GM18502 (cell line): Measurements from ENCODE around the gene PEPD.

ENCODE experiments used
- ATAC-seq: cut with Tn5 transposase; IDR thresholded peaks from one replicate; pipeline ENCODE4 v1.9.1; 2021; ENCODE audit warnings: mild to moderate bottlenecking; ENCODE audit not compliant: unreplicated experiment, poor library complexity

The PEPD gene

DNA sequence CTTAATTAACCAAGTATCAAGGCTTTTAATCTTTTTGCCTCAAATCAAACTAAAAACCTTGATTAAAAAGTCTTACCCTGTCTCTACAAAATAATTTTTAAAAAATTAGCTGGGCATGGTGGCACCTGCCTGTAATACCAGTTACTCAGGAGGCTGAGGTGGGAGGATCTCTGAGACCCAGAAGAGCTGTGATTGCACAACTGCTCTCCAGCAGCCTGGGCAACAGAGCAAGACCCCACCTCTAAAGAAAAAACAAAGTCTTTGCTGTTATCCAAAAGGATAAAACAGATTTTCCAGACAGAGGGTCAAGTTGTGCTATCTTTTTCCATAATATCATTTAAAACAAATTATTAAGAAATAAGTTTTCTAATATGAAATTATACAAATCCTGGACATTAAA is 174.9 kb downstream of the PEPD start:
- ATAC-seq, result no peak

DNA sequence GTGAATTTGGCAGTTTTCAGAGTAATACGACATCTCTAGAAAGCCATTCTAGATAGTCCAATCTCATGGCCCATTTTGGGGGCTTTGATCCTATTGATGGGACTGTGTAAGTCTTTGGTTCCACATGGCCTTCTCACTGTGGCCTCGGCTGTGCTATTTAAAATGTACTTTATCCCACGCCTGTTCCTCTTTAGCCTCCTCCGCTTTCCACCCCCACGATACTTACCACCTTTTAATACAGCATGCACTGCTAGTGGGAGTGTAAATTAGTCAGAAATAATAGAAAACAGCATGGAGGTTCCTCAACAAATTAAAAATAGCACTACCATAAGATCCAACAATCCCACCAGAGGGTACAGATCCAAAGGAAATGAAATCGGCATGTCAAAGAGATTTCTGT is 176.4 kb downstream of the PEPD start:
- ATAC-seq, result no peak

DNA sequence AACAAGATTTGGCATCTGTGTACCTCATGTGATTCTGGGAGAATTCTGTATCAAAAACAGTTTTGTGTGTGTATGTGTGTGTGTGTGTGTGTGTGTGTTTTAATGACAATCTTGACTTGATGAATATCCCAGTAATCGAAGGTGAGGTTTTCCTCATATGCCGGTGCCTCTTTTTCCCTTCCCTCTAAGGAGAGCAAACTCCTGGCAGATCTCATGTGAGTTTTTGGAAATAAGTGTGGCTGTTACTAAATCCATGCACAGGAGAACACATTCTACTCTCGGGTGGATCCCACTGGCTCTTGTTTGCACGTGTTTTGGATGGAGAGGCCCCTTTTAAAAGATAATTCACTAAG is 177.0 kb downstream of the PEPD start:
- ATAC-seq, result no peak

DNA sequence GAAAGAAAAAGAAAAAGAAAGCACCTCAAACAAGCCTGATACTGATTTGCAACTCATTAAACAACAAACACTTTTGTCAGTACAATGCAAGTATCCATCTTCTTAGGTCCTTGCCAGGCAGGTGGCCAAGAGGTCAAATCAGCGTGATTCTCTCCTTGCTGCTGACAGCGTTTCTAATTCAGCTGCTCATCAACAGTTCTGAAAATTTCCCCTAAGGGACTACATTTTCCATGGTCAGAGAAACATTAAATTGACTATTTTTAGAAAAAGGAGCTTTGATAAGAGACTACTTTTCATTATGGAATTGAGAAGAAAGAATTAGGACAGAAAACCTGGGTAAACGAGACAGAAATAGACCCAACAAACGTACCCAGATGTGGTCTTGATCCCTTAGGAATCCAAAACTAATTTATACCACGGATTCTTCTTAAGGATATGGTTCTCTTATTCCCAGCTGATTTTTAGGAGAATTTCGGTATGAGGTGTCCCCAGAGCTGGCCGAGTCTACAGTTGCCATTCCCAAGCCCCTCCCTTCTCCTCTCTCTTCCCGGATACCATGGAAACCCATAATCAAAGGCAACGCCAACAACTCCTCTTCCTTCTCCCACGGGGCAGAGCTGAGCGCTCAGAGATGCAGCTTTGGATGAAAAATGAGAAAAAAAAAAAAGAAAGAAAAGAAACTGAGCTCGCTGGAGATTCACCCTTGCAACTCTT is 177.6 kb downstream of the PEPD start:
- ATAC-seq, result no peak

DNA sequence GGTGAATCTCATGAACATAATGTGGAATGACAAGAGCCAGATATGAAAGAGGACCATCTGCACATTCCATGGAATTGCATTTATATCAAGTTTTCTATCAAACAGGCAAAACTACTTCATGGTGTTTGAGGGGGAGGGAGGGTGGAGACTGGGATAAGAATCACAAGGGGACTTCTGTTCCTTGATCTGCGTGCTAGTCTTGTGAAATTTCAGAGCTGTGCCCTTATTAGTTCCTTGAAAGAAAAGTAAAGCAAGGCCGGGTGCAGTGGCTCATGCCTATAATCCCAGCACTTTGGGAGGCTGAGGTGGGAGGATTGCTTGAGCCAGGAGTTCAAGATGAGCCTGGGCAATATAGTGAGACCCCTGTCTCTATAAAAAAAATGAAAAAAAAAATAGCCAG is 178.3 kb downstream of the PEPD start:
- no peak for ATAC-seq

DNA sequence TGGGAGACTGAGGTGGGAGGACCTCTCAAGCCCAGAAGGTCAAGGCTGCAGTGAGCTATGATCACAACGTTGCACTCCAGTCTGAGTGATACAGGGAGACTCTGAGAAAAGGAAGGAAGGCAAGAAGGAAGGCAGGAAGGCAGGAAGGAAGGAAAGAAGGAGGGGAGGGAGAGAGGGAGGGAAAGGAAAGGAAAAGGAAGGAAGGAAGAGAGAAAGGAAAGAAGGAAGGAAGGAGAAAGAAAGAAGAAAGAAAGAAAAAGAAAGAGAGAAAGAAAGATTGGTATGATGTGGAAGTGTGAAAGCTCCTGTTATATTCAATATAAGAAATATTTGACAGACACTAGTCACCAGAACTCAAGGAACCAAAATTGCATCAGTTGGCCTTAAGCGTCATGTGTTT is 180.6 kb downstream of the PEPD start:
- ATAC-seq, result no peak

DNA sequence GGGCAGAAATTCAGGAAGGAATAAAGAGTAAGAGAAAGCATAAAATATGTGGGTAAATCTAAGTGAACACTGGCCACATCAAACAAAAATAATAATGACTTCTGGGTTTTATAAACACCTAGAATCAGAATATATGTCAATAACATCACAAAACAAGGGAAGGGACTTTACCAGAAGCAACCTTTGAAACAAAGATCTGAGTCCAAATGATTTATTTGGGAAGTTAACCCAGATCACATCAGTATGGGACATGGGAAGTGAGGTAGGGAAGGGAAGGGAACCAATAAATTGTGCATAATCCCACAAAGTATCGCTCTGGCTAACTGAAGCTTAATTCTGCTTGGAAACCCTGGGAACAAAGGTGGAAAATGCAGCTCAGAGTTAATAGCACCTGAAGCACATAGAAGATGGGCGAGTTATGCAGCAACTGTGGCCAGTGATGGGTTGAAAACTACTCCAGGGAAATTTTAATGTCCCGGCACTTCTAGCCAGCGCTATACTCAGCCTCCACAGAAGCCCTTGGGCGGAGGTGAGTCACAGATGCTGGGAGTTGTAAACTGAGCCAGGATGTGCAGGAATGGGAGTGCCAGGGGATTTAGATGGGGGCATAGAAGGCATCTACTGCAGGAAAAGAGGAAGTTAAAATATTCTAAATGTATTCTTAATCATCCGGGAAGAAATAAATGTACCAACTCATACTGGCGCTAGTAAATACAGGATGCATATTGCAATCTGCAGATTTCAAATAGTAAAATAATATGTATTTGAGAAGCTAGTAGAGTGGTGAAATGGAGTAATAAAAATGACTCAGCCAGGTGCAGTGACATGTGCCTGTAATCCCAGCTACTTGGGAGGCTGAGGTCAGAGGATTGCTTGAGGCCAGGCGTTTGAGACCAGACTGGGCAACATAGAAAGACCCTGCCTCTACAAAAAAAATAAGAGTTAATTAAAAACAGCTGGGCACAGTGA is 182.3 kb downstream of the PEPD start:
- no peak for ATAC-seq
